Activated T-helper 17 cell treated with anti-CD3 and anti-CD28 coated beads, Interleukin-2, amount 50 U/mL, for 72 hours (primary cell): ENCODE results near the gene AP5S1. TPM values are rescaled to one million over a fixed set of nuclear protein-coding genes. Genes with fewer than 3 reads are reported as not detected.

Experiments
- ATAC-seq: fragments of 150-1000 bp; cut with Tn5 transposase; replicated peaks from 2 replicates; pipeline ENCODE4 v1.10.0; 2021; ENCODE audit warnings: mild to moderate bottlenecking, moderate library complexity
- H3K27ac Mint-ChIP-seq: one replicate; pipeline ENCODE4 v1.8.0; 2022; ENCODE audit warnings: mixed read lengths
- H3K27me3 Mint-ChIP-seq: one replicate; pipeline ENCODE4 v1.8.0; 2022; ENCODE audit warnings: mixed read lengths
- H3K36me3 Mint-ChIP-seq: one replicate; pipeline ENCODE4 v1.8.0; 2022; ENCODE audit warnings: low read depth, mild to moderate bottlenecking, mixed read lengths
- H3K4me1 Mint-ChIP-seq: one replicate; pipeline ENCODE4 v1.8.0; 2022; ENCODE audit warnings: mixed read lengths
- H3K4me3 Mint-ChIP-seq: one replicate; pipeline ENCODE4 v1.8.0; 2022; ENCODE audit warnings: mild to moderate bottlenecking, mixed read lengths
- H3K9me3 Mint-ChIP-seq: one replicate; pipeline ENCODE4 v1.8.0; 2022; ENCODE audit warnings: mixed read lengths
- total RNA-seq, 2 donors: library from RNA; stranded (reverse); gene quantifications; one replicate each; pipeline ENCODE4 v1.2.3, GENCODE V29; 2022

The AP5S1 gene
- total RNA-seq, 2 donors from 2014 or later, result 10.8 to 14.8 TPM

GRCh38 chr20:3812975-3813847 lies 7.1 kb upstream of the AP5S1 start:
- Mint-ChIP-seq H3K27ac (peak overlapping the region; percentile 98), H3K36me3 (peaks cover 8% of the 10 kb centered on the region), H3K27me3 (no peaks in the 10 kb centered on the region), H3K9me3 (no peaks in the 10 kb centered on the region), H3K4me3 (peak overlapping the region; percentile 96), H3K4me1 (peaks cover 35% of the 10 kb centered on the region)
- ATAC-seq, result no peak

GRCh38 chr20:3813848-3814581 lies 6.3 kb upstream of the AP5S1 start:
- Mint-ChIP-seq H3K4me3 (peak overlapping the region; percentile 96), H3K9me3 (no peaks in the 10 kb centered on the region), H3K36me3 (peaks cover 8% of the 10 kb centered on the region), H3K27me3 (no peaks in the 10 kb centered on the region), H3K4me1 (peaks cover 35% of the 10 kb centered on the region), H3K27ac (peak overlapping the region; percentile 98)
- peak; percentile 45 for ATAC-seq

DNA sequence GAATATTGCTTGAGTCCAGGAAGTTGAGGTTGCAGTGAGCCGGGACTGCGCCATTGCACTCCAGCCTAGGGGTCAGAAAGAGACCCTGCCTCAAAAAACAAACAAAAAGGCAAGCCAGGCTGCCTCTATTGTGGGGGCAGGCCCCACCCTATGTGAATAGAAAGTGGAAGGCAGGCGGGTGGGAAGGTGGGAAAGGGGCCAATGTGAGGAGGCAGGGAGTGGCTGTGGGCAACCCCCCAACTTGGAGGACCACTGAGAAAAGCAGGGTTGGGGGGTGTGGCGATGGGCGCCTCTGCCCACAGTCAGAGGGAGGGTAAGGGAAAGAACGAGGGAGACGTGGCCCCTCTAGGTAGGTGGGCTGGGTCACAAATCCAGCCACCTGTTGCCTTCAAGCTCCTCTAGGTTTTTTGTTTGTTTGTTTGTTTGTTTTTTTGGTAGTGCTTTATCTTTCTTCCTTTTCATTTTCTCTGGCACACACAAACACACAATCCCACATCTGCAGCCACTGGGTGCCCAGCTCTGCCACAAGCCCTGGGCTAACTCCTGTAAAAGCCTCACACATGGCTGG lies 5.3 kb upstream of the AP5S1 start:
- Mint-ChIP-seq H3K4me1 (peaks cover 35% of the 10 kb centered on the region), H3K9me3 (no peaks in the 10 kb centered on the region), H3K27ac (peak overlapping the region; percentile 63), H3K27me3 (no peaks in the 10 kb centered on the region), H3K4me3 (peak overlapping the region; percentile 72), H3K36me3 (peaks cover 8% of the 10 kb centered on the region)
- no peak for ATAC-seq

DNA sequence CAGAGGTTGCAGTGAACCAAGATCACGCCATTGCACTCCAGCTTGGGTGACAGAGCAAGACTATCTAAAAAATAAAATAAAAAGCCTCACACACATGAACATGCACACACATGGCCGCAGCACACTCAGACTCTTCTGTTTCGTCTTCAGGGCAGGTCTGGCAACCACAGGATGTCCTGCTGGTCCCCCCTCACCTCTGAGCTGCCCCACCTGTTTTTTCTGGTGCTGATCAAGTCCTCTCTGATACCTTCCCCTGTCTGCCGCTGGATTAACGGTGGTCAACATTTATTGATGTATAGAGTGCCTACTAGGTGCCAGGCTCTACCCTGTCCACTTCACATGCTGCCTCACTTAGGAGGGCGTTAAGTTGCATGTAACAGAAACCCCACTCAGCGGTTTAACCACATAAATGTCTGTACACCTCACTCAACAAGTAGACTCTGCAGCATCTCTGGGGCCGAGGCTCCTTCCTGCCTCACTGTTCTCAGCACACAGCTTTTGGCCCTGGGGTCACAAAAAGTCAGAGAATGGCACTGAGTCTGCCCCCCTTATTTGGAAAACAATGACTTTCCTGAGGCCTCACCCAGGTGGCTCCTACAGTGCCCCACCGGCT lies 4.5 kb upstream of the AP5S1 start:
- Mint-ChIP-seq H3K36me3 (peaks cover 8% of the 10 kb centered on the region), H3K27me3 (no peaks in the 10 kb centered on the region), H3K27ac (peak overlapping the region; percentile 63), H3K9me3 (no peaks in the 10 kb centered on the region), H3K4me1 (peaks cover 35% of the 10 kb centered on the region), H3K4me3 (peak overlapping the region; percentile 72)
- no peak for ATAC-seq

- H3K9me3 Mint-ChIP-seq, result no peaks in the 10 kb centered on the region
- H3K4me3 Mint-ChIP-seq, result peak overlapping the region; percentile 91
- ATAC-seq, result no peak
- H3K27me3 Mint-ChIP-seq, result no peaks in the 10 kb centered on the region
- H3K4me1 Mint-ChIP-seq, result peaks cover 20% of the 10 kb centered on the region
- H3K27ac Mint-ChIP-seq, result peak overlapping the region; percentile 94
- peaks cover 16% of the 10 kb centered on the region for H3K36me3 Mint-ChIP-seq
These were observed 1.9 kb upstream of the AP5S1 start for GRCh38 chr20:3818155-3819151.

- H3K4me1 Mint-ChIP-seq, result peaks cover 17% of the 10 kb centered on the region
- H3K4me3 Mint-ChIP-seq, result peak overlapping the region; percentile 91
These were observed 818 bp upstream of the AP5S1 start for GRCh38 chr20:3819411-3820047.

GRCh38 chr20:3820901-3821727 lies 767 bp downstream of the AP5S1 start:
- Mint-ChIP-seq H3K4me3 (peak overlapping the region; percentile 91), H3K36me3 (peaks cover 30% of the 10 kb centered on the region), H3K27me3 (no peaks in the 10 kb centered on the region), H3K4me1 (peaks cover 7% of the 10 kb centered on the region), H3K27ac (peak overlapping the region; percentile 94), H3K9me3 (no peaks in the 10 kb centered on the region)
- peak; percentile 1 for ATAC-seq

More at GRCh38 chr20:3819411-3820047, 818 bp upstream of the AP5S1 start:
- no peak for ATAC-seq
- no peaks in the 10 kb centered on the region for H3K27me3 Mint-ChIP-seq
- peaks cover 19% of the 10 kb centered on the region for H3K36me3 Mint-ChIP-seq
- peak overlapping the region; percentile 94 for H3K27ac Mint-ChIP-seq
- no peaks in the 10 kb centered on the region for H3K9me3 Mint-ChIP-seq

GRCh38 chr20:3821996-3822395 lies 1.6 kb downstream of the AP5S1 start:
- no peak for ATAC-seq
- Mint-ChIP-seq H3K27ac (peak overlapping the region; percentile 94), H3K4me3 (peak overlapping the region; percentile 91), H3K9me3 (no peaks in the 10 kb centered on the region), H3K27me3 (no peaks in the 10 kb centered on the region), H3K36me3 (peaks cover 30% of the 10 kb centered on the region), H3K4me1 (no peaks in the 10 kb centered on the region)

DNA sequence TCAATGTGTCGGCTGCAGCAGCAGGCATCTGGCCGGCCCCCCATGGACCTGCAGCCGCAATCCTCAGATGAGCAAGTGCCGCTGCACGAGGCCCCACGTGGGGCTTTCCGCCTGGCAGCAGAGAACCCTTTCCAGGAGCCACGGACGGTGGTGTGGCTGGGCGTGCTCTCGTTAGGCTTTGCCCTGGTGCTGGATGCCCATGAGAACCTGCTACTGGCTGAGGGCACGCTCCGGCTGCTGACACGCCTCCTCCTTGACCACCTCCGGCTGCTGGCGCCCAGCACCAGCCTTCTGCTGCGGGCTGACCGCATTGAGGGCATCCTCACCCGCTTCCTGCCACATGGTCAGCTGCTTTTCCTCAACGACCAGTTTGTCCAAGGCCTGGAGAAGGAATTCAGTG lies 3.5 kb downstream of the AP5S1 start:
- H3K4me1 Mint-ChIP-seq, result no peaks in the 10 kb centered on the region
- no peak overlapping the region for H3K27ac Mint-ChIP-seq
- no peak overlapping the region for H3K4me3 Mint-ChIP-seq
- peaks cover 30% of the 10 kb centered on the region for H3K36me3 Mint-ChIP-seq
- no peak for ATAC-seq
- H3K9me3 Mint-ChIP-seq, result no peaks in the 10 kb centered on the region
- no peaks in the 10 kb centered on the region for H3K27me3 Mint-ChIP-seq

- no peak overlapping the region for H3K4me3 Mint-ChIP-seq
- no peaks in the 10 kb centered on the region for H3K4me1 Mint-ChIP-seq
- no peaks in the 10 kb centered on the region for H3K9me3 Mint-ChIP-seq
- peaks cover 30% of the 10 kb centered on the region for H3K36me3 Mint-ChIP-seq
- no peak overlapping the region for H3K27ac Mint-ChIP-seq
- no peak for ATAC-seq
- no peaks in the 10 kb centered on the region for H3K27me3 Mint-ChIP-seq
These were observed 5.2 kb downstream of the AP5S1 start for GRCh38 chr20:3825526-3825925.

DNA sequence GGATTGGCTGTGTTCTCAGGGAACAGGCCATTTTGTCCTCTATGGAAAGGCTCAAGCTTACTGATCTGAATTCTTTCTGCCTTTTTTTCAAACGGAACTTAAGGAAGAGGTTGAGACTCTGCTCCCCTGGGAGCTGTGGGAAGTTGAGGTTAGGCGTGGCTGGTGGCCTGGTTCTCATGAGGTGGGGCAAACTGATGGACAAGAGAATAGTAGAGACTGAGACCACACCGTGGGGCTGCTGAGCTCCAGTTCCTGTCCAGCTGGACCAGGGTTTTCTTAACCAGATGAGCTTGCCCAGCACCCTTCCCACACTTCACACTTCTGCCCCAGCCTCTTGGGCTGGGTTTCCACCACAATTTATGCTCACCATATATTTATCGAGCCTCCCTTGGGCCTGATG lies 6.1 kb downstream of the AP5S1 start:
- H3K27me3 Mint-ChIP-seq, result no peaks in the 10 kb centered on the region
- H3K4me1 Mint-ChIP-seq, result no peaks in the 10 kb centered on the region
- peak overlapping the region; percentile 60 for H3K27ac Mint-ChIP-seq
- no peak overlapping the region for H3K4me3 Mint-ChIP-seq
- H3K36me3 Mint-ChIP-seq, result peaks cover 29% of the 10 kb centered on the region
- no peaks in the 10 kb centered on the region for H3K9me3 Mint-ChIP-seq
- ATAC-seq, result no peak

DNA sequence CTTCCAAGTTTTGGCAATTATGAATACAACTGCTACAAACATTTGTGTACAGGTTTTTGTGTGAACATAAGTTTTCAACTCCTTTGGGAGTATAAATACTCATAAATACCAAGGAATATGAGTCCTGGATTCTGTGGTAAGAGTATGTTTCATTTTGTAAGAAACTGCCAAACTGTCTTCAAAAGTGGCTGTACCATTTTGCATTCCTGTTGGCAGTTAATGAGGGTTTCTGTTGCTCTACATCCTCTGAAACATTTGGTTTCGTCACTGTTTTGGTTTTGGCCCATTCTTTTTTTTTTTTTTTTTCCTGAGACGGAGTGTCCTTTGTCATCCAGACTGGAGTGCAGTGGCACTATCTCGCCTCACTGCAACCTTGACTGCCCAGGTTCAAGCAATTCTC lies 8.5 kb downstream of the AP5S1 start:
- no peak for ATAC-seq
- Mint-ChIP-seq H3K27ac (no peak overlapping the region), H3K4me3 (no peak overlapping the region), H3K9me3 (no peaks in the 10 kb centered on the region), H3K27me3 (no peaks in the 10 kb centered on the region), H3K4me1 (no peaks in the 10 kb centered on the region), H3K36me3 (peaks cover 14% of the 10 kb centered on the region)
